ENCODE data around the gene DLX6.

- TF ChIP-seq POLR2AphosphoS5 (IDR thresholded peaks at IDR 0.05; ENCODE audit: low read depth, low read length) (no peak), FOXP2 (optimal IDR thresholded peaks at IDR 0.05; ENCODE audit: borderline replicate concordance, extremely low read depth, extremely low read length, insufficient read depth) (no peak), REST (IDR thresholded peaks at IDR 0.05; ENCODE audit: insufficient read depth in 1 of 2, low read depth in 2 of 2, low read length in 2 of 2) (no peak), TAF1 (IDR thresholded peaks at IDR 0.05; ENCODE audit: borderline replicate concordance, insufficient read depth, low read length) (no peak), SIN3A (IDR thresholded peaks at IDR 0.05; ENCODE audit: borderline replicate concordance, insufficient read depth, low read length) (no peak)
These were observed 9.9 kb downstream of the DLX6 start for GRCh38 chr7:97015279-97015678.
